GM21825 (cell line): ENCODE measurements around the gene PLD3.

Source experiments
- ATAC-seq: cut with Tn5 transposase; IDR thresholded peaks from one replicate; pipeline ENCODE4 v1.9.1; 2021; ENCODE audit warnings: mild to moderate bottlenecking, moderate library complexity; ENCODE audit not compliant: unreplicated experiment

The PLD3 gene

GRCh38 chr19:40348125-40348913, at the start of gene PLD3, which contains the start of gene C19orf47:
TSS of gene PLD3 (plus strand) at chr19:40348695. CDS start at chr19:40366484, 17,789 bp downstream.
TSS of gene C19orf47 (minus strand) at chr19:40348397. CDS start at chr19:40341857, 6,540 bp downstream.
- ATAC-seq = peak; percentile 95

DNA sequence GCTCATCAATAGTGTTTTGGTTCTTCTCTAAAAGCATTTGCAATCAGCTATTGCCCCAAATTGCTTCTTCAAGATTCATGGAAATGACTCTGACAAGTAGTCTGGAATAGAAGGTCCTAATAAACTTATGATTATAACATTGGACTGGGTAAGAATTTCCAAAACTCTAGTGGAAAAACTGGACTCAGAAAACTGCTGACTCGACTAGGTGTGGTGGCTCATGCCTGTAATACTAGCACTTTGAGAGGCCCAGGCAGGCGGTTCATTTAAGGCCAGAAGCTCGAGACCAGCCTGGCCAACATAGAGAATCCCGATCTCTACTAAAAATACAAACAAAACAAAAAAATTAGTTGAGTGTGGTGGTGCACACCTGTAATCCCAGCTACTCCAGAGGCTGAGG, 47.8 kb upstream of the PLD3 start:
- no peak for ATAC-seq

- no peak for ATAC-seq
These were observed 46.1 kb upstream of the PLD3 start for GRCh38 chr19:40302224-40303011.

DNA sequence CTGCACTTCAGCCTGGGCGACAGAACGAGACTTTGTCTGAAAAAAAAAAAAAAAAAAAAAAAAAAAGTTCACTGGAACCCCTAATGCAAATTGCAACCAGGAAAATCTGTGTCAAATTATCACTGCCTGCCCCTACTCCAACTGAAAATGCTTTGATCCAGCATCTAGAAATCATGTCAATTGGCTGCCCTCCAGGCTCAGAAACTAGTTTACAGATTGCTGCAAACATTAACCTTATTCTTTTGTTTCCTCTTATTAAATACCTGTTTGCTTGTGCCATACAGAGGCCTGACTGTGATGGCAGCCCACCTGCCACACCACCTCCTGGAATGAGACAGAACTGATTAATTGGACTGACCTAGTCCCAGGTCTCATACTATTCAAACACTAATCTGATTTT, 44.7 kb upstream of the PLD3 start:
- no peak for ATAC-seq

- no peak for ATAC-seq
These were observed 44.2 kb upstream of the PLD3 start for GRCh38 chr19:40304306-40304705.

GRCh38 chr19:40305403-40305802, 43.1 kb upstream of the PLD3 start:
- ATAC-seq = no peak

DNA sequence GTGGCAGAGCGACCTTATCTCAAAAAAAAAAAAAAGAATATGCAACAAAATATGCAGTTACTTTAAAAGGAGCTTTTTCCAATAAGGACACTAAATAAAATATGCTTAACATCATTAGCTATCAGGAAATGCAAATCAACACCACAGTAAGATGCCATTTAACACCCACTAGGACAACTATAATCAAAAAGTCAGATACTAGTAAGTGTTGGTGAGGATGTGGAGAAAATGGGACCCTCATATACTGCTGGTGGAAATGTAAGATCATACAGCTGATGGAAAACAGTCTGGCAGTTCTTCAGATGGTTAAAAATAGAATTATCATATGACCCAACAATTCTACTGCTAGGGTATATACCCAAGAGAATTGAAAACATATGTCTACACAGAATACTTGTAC, 38.8 kb upstream of the PLD3 start:
- no peak for ATAC-seq

DNA sequence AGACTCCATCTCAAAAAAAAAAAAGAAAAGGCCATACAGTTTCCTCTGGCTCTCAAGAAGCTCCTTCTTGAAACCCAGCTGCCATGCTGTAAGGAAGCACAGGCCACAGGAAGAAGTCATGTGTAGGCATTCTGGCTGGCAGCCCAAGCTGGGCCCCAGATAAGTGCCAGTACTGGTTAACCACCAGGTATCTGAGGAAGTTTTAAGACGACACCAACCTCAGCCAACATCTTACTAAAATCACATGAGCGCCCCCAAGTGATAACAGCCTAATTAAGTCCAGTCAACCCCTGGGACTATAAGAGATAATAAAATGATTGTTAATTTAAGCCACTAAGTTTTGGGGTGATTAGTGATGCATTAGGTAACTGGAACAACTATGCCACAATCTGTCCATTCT, 36.0 kb upstream of the PLD3 start:
- no peak for ATAC-seq

DNA sequence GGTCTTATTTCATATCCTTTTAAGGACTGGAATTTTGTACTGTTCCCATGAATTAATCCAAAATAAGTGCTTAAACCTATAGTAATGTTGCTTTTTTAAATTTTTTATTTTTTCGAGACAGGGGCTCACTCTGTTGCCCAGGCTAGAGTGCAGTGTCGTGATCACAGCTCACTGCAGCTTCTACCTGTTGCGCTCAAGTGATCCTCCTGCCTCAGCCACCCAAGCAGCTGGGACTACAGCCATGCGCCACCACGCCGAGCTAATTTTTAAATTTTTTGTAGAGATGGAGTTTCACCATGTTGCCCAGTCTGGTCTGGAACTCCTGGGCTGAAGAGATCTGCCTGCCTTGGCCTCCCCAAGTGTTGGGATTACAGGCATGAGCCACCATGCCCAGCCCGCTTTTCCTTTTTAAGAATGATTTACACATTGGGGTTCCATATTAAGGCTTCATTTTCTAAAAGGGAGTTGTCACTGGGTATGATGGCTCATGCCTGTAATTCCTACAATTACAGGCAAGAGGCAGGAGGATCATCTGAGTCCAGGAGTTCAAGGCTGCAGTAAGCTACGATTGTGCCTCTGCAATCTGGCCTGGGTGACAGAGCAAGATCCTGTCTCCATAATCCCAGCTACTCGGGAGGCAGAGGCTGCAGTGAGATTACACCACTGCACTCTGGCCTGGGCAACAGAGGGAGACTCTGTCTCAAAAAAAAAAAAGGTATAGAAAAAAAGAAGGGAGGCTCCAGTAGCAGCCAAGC, 35.1 kb upstream of the PLD3 start:
- no peak for ATAC-seq

DNA sequence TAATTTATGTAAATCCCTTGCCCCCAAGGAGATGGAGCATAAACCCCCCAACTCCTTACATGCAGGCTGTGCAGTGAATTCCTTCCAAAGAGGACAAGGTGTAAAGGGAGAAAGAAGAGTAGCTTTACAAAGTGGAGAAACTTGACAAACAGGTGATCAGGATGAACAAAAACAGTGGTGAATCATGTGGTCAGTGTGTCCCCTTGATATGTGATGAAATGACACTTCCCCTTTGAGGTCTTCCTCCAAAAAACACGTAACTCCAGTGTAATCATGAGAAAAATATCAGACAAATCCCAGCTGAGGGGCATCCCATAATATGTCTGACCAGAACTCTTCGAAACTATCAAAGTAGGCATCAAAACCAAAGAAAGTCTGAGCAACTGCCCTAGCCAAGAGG, 33.8 kb upstream of the PLD3 start:
- no peak for ATAC-seq

GRCh38 chr19:40315812-40316470, 32.6 kb upstream of the PLD3 start:
- no peak for ATAC-seq

- ATAC-seq = no peak
These were observed 31.2 kb upstream of the PLD3 start for GRCh38 chr19:40317338-40317737.

DNA sequence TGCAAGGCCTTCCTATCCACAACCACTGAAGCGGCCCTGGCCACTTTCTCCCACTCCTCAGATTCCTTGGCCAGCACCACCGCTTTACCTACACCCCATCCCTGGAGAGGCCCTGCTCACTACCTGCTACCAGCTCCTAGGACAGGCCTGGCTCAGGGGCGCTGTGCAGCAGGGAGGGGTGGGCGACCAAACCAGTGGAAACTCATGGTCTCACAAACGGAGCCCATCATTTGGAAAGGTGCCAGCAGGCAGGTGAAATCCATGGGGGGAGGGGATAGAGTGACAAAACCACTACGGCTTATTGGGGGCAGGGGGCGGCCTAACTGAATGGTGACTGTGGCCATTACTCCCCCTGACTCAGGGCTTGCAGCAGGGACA, 27.9 kb upstream of the PLD3 start:
- ATAC-seq = no peak

- no peak for ATAC-seq
These were observed 27.4 kb upstream of the PLD3 start for GRCh38 chr19:40321076-40321475.

- ATAC-seq = no peak
These were observed 26.8 kb upstream of the PLD3 start for GRCh38 chr19:40321566-40322270.

- no peak for ATAC-seq
These were observed 26.3 kb upstream of the PLD3 start for GRCh38 chr19:40322271-40322610.

DNA sequence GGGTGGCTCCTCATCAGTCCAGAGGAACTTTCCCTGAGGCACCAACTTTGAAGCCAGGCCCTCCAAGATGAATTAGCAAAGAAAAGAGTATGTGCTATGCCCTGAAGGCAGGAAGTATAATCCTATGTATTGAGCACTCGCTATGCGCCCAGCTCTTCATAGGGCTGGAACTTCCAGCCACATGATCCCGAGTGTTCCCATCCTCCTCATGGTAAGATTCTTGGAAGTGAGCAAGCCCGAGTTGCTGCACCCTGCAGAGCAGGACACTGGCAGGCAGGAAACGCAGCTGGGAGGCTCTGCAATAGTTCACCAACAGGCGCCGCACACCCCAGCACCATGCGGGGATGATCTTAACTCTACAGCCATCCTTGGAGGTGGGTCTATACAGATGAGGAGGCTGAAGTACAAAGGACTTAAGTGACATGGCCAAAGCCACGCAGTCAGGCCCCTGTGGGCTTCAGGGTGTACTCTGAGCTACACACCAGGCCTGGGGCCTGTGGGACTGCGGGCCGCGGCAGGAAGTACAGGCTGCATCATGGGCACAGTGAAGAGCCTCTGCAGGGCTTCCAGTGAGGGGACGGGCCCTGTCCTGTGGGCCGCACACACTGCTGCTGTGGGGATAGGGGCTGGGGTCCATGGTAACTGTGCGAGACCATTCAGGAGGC, 25.4 kb upstream of the PLD3 start:
- ATAC-seq = no peak

DNA sequence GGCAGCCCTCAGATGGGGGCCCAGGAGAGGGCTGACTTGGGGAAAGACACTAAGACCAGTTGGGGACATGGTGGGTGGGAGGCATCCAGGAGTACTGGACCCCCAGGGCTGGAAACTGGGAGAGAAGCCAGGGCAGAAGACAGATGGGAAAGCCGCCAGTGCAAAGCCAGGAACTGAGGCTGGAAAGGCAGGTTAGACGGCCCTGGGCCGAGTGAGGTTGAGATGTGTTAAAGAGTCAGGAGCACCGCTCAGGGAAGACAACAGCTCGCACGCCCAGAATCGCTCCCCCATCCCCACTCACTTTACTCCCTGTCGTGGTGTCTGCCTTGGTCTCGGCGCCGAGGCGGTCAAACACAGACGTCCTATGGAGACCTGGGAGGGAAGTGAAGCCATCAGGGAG, 24.8 kb upstream of the PLD3 start:
- ATAC-seq = no peak

DNA sequence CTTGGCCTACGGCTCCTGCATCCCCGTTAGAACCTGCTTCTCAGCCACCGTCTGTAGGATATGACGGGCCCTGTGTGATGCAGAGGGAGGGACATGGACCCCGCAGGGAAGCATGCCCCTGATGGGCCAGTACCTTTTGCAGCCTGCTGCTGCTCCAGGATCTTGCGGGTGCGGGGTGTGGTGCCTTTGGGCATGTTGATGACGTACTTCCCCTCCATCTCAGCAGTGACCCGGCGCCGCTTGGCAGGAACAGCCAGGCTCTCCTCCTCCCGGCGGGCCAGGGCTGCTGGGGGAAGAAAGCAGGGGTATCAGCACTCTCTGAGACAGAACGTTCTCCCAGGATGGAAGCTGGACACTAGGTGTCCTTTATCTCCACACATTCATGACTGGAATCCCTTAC, 22.3 kb upstream of the PLD3 start:
- ATAC-seq = no peak

- ATAC-seq = no peak
These were observed 17.4 kb upstream of the PLD3 start for GRCh38 chr19:40331052-40331451.
